Neural progenitor cell (in vitro differentiated cells): ENCODE data around the gene CNTN5. TPM values are rescaled to one million over a fixed set of nuclear protein-coding genes. Genes with fewer than 3 reads are reported as not detected.

ENCODE experiments used
- DNase-seq: peaks from one replicate; pipeline ENCODE4 v3.0.0-alpha.2; 2016; ENCODE audit warnings: low spot score
- H2AFZ ChIP-seq: fragments of 200-600 bp; sonication (generic); replicated peaks from 2 replicates; pipeline ENCODE4 v1.6.1; 2016; ENCODE audit warnings: antibody characterized with exemption
- H3F3A ChIP-seq: fragments of 200-600 bp; sonication (generic); 2 replicates; pipeline ENCODE4 v1.6.1; 2016; ENCODE audit warnings: antibody characterized with exemption, low read depth
- H3K27ac ChIP-seq: fragments of 200-600 bp; sonication (generic); 2 replicates; pipeline ENCODE4 v1.5.1; 2016; ENCODE audit warnings: mild to moderate bottlenecking
- H3K27me3 ChIP-seq: fragments of 200-600 bp; sonication (generic); 2 replicates; pipeline ENCODE4 v1.6.1; 2016; ENCODE audit warnings: mild to moderate bottlenecking, moderate library complexity
- H3K36me3 ChIP-seq: fragments of 200-600 bp; sonication (generic); 2 replicates; pipeline ENCODE4 v1.5.1; 2016
- H3K4me1 ChIP-seq: fragments of 200-600 bp; sonication (generic); 2 replicates; pipeline ENCODE4 v1.6.1; 2016; ENCODE audit warnings: mixed run types
- H3K4me2 ChIP-seq: fragments of 200-600 bp; sonication (generic); 2 replicates; pipeline ENCODE4 v1.6.1; 2016
- H3K4me3 ChIP-seq: fragments of 200-600 bp; sonication (generic); 2 replicates; pipeline ENCODE4 v1.5.1; 2016
- H3K79me2 ChIP-seq: fragments of 200-600 bp; sonication (generic); 2 replicates; pipeline ENCODE4 v1.6.1; 2016; ENCODE audit warnings: low read depth
- H3K9ac ChIP-seq: fragments of 200-600 bp; sonication (generic); 2 replicates; pipeline ENCODE4 v1.6.1; 2016
- H3K9me3 ChIP-seq: fragments of 200-600 bp; sonication (generic); 2 replicates; pipeline ENCODE4 v1.5.1; 2016; ENCODE audit warnings: low read depth
- H4K20me1 ChIP-seq: fragments of 200-600 bp; sonication (generic); 2 replicates; pipeline ENCODE4 v1.6.1; 2016; ENCODE audit warnings: low read depth
- H3K27ac Mint-ChIP-seq: 3 replicates; pipeline ENCODE4 v1.8.0; 2021; ENCODE audit warnings: mixed read lengths
- H3K27me3 Mint-ChIP-seq: 2 replicates; pipeline ENCODE4 v1.8.0; 2022; ENCODE audit warnings: low read depth, mild to moderate bottlenecking, inconsistent platforms, moderate library complexity, mixed read lengths; ENCODE audit not compliant: insufficient read depth
- H3K36me3 Mint-ChIP-seq: 3 replicates; pipeline ENCODE4 v1.8.0; 2021; ENCODE audit warnings: mixed read lengths
- H3K4me1 Mint-ChIP-seq: 3 replicates; pipeline ENCODE4 v1.8.0; 2021; ENCODE audit warnings: mixed read lengths
- H3K4me3 Mint-ChIP-seq: 3 replicates; pipeline ENCODE4 v1.8.0; 2021; ENCODE audit warnings: mild to moderate bottlenecking, moderate library complexity, mixed read lengths
- H3K9me3 Mint-ChIP-seq: 3 replicates; pipeline ENCODE4 v1.8.0; 2020; ENCODE audit warnings: mixed read lengths
- EZH2 ChIP-seq: fragments of 200-600 bp; sonication (generic); IDR thresholded peaks from 2 replicates; pipeline ENCODE4 v1.6.1; 2017; ENCODE audit warnings: antibody characterized with exemption, mild to moderate bottlenecking, moderate library complexity
- EZH2phosphoT487 ChIP-seq: fragments of 200-600 bp; sonication (generic); IDR thresholded peaks from 2 replicates; pipeline ENCODE4 v1.6.1; 2017; ENCODE audit warnings: antibody characterized with exemption
- total RNA-seq: library from RNA; depleted of rRNA; stranded (reverse); fragments of >200 nt; gene quantifications from 2 replicates; pipeline ENCODE4 v1.2.3, GENCODE V29; 2015; ENCODE audit warnings: low replicate concordance
- TF ChIP-seq, protein P1 (sequence below): fragments of 200-600 bp; sonication (generic); IDR thresholded peaks from 2 replicates; pipeline ENCODE4 v1.5.1; 2017; ENCODE audit warnings: antibody characterized with exemption, mild to moderate bottlenecking

The CNTN5 gene
- total RNA-seq, 1 donor from 2014 or later = 0.19 TPM

DNA sequence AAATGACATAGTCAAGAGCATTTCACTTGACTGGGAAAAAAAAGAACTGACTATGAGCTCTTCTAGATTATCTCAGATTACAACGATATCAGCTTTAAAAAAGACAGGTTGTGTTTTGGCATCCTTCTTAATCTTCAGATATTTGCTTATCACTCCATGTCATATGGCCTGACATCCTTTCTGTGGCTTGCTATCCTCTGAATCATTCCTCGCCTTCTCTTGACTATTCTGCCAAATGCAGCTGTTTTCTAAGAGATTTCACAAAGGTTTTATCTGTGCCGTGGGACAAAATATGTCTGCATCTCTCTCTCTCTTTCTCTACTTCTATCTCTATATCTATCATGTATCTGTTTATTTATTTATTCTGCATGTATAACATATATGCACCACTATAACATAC is 746.1 kb downstream of the CNTN5 start:
- H3K36me3 ChIP-seq = no peaks in the 10 kb centered on the region
- TF ChIP-seq, protein P1, sequence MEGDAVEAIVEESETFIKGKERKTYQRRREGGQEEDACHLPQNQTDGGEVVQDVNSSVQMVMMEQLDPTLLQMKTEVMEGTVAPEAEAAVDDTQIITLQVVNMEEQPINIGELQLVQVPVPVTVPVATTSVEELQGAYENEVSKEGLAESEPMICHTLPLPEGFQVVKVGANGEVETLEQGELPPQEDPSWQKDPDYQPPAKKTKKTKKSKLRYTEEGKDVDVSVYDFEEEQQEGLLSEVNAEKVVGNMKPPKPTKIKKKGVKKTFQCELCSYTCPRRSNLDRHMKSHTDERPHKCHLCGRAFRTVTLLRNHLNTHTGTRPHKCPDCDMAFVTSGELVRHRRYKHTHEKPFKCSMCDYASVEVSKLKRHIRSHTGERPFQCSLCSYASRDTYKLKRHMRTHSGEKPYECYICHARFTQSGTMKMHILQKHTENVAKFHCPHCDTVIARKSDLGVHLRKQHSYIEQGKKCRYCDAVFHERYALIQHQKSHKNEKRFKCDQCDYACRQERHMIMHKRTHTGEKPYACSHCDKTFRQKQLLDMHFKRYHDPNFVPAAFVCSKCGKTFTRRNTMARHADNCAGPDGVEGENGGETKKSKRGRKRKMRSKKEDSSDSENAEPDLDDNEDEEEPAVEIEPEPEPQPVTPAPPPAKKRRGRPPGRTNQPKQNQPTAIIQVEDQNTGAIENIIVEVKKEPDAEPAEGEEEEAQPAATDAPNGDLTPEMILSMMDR = no peak
- no peak for TF ChIP-seq EZH2phosphoT487
- TF ChIP-seq EZH2 = no peak
- no peaks in the 10 kb centered on the region for H3K4me1 ChIP-seq
- no peak overlapping the region for H3K9ac ChIP-seq
- H3K36me3 Mint-ChIP-seq = no peaks in the 10 kb centered on the region
- H3K4me3 Mint-ChIP-seq = no peak overlapping the region
- H3K4me1 Mint-ChIP-seq = no peaks in the 10 kb centered on the region
- no peak overlapping the region for H3K27ac ChIP-seq
- no peak overlapping the region for H3K27ac Mint-ChIP-seq
- H3K4me2 ChIP-seq = no peak overlapping the region
- no peaks in the 10 kb centered on the region for H3K9me3 ChIP-seq
- no peak overlapping the region for H3K4me3 ChIP-seq
- no peaks in the 10 kb centered on the region for H3K27me3 ChIP-seq
- peaks cover 2% of the 10 kb centered on the region for H3K9me3 Mint-ChIP-seq
- no peaks in the 10 kb centered on the region for H4K20me1 ChIP-seq
- no peaks in the 10 kb centered on the region for H3K27me3 Mint-ChIP-seq
- no peaks in the 10 kb centered on the region for H3F3A ChIP-seq
- no peak overlapping the region for H2AFZ ChIP-seq
- DNase-seq = no peak
- H3K79me2 ChIP-seq = no peaks in the 10 kb centered on the region

DNA sequence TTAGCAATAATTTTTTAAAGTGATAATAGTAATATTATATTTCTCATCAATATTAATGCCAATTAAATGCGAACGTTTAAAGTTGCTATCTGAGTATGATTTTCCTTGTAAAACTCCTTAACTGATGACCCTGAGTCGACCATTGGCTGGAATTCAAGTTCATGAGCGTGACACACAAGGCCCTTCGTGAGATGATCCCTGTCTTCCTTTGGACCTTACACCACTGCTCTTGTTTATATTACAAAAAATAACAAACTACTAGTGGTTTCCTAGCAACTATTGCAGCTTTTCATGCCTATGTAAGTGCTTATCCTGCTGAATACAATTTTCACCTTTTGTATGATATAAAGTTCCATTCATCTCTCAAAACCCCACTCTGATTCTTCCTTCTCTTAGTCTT is 752.9 kb downstream of the CNTN5 start:
- H3K4me3 ChIP-seq = no peak overlapping the region
- H3K4me1 ChIP-seq = no peaks in the 10 kb centered on the region
- H3K9me3 Mint-ChIP-seq = no peaks in the 10 kb centered on the region
- H3K4me2 ChIP-seq = no peak overlapping the region
- H3K27me3 Mint-ChIP-seq = no peaks in the 10 kb centered on the region
- DNase-seq = no peak
- H3K36me3 ChIP-seq = no peaks in the 10 kb centered on the region
- no peak overlapping the region for H2AFZ ChIP-seq
- no peaks in the 10 kb centered on the region for H3K9me3 ChIP-seq
- H3K79me2 ChIP-seq = no peaks in the 10 kb centered on the region
- H3K27ac ChIP-seq = no peak overlapping the region
- H4K20me1 ChIP-seq = no peaks in the 10 kb centered on the region
- TF ChIP-seq, protein P1 = no peak
- no peak for TF ChIP-seq EZH2
- no peak for TF ChIP-seq EZH2phosphoT487
- H3K36me3 Mint-ChIP-seq = no peaks in the 10 kb centered on the region
- H3K4me1 Mint-ChIP-seq = no peaks in the 10 kb centered on the region
- no peak overlapping the region for H3K27ac Mint-ChIP-seq
- no peak overlapping the region for H3K9ac ChIP-seq
- H3K4me3 Mint-ChIP-seq = no peak overlapping the region
- no peaks in the 10 kb centered on the region for H3K27me3 ChIP-seq
- no peaks in the 10 kb centered on the region for H3F3A ChIP-seq

- Histone ChIP-seq H3K27ac (no peak overlapping the region), H3K27me3 (no peaks in the 10 kb centered on the region), H3K9me3 (no peaks in the 10 kb centered on the region), H3K9ac (no peak overlapping the region), H3K79me2 (no peaks in the 10 kb centered on the region), H3K4me3 (no peak overlapping the region), H2AFZ (no peak overlapping the region), H4K20me1 (no peaks in the 10 kb centered on the region), H3K4me2 (no peak overlapping the region), H3K4me1 (no peaks in the 10 kb centered on the region), H3F3A (no peaks in the 10 kb centered on the region), H3K36me3 (no peaks in the 10 kb centered on the region)
- H3K9me3 Mint-ChIP-seq = peaks cover 7% of the 10 kb centered on the region
- no peak overlapping the region for H3K4me3 Mint-ChIP-seq
- H3K4me1 Mint-ChIP-seq = no peaks in the 10 kb centered on the region
- TF ChIP-seq EZH2phosphoT487 = no peak
- TF ChIP-seq, protein P1 = no peak
- no peak for TF ChIP-seq EZH2
- no peaks in the 10 kb centered on the region for H3K27me3 Mint-ChIP-seq
- DNase-seq = no peak
- H3K36me3 Mint-ChIP-seq = no peaks in the 10 kb centered on the region
- H3K27ac Mint-ChIP-seq = no peak overlapping the region
Observed at GRCh38 chr11:99781074-99781473, 760.3 kb downstream of the CNTN5 start.

DNA sequence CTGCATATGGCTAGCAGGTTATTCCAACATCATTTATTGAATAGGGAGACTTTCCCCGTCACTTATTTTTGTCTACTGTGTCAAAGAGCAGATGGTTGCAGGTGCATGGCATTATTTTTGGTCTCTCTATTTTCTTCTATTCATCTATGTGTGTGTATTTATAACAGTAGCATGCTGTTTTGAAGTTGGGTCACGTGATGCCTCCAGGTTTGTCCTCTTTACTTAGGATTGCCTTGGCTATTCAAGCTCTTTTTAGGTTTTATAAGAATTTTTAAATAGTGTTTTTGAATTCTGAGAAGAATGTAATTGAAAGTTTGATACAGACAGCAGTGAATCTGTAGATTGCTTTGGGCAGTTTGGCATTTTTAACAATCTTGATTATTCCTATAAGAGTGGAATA is 770.6 kb downstream of the CNTN5 start:
- no peaks in the 10 kb centered on the region for H3K36me3 Mint-ChIP-seq
- no peaks in the 10 kb centered on the region for H3K36me3 ChIP-seq

More for the DNA sequence above, 770.6 kb downstream of the CNTN5 start:
- no peaks in the 10 kb centered on the region for H3K27me3 ChIP-seq
- H4K20me1 ChIP-seq = no peaks in the 10 kb centered on the region
- no peak overlapping the region for H3K27ac ChIP-seq
- Mint-ChIP-seq H3K9me3 (no peaks in the 10 kb centered on the region), H3K27ac (no peak overlapping the region), H3K4me1 (no peaks in the 10 kb centered on the region), H3K4me3 (no peak overlapping the region), H3K27me3 (peaks cover 2% of the 10 kb centered on the region)
- H3K9ac ChIP-seq = no peak overlapping the region
- no peaks in the 10 kb centered on the region for H3F3A ChIP-seq
- H3K4me2 ChIP-seq = no peak overlapping the region
- no peak overlapping the region for H2AFZ ChIP-seq
- no peaks in the 10 kb centered on the region for H3K9me3 ChIP-seq
- no peak for DNase-seq
- no peak overlapping the region for H3K4me3 ChIP-seq
- H3K79me2 ChIP-seq = no peaks in the 10 kb centered on the region
- no peaks in the 10 kb centered on the region for H3K4me1 ChIP-seq
- TF ChIP-seq EZH2 = no peak
- TF ChIP-seq, protein P1 = no peak
- no peak for TF ChIP-seq EZH2phosphoT487
